ENCODE data around the gene THADA.

THADA gene

GRCh38 chr2:43349904-43350303, 245.9 kb downstream of the THADA start:
- no peak for DNase-seq (ENCODE audit: low read depth in 2 of 2)

- DNase-seq (ENCODE audit: low read depth in 2 of 2), result no peak
Observed at GRCh38 chr2:43348908-43349661, 246.8 kb downstream of the THADA start.

GRCh38 chr2:43347746-43348145, 248.1 kb downstream of the THADA start:
- no peak for DNase-seq (ENCODE audit: low read depth in 2 of 2)

GRCh38 chr2:43346602-43347567, 249.0 kb downstream of the THADA start:
- DNase-seq (ENCODE audit: low read depth in 2 of 2), result no peak

GRCh38 chr2:43345872-43346271, 250.0 kb downstream of the THADA start:
- no peak for DNase-seq (ENCODE audit: low read depth in 2 of 2)

- DNase-seq (ENCODE audit: low read depth in 2 of 2), result no peak
Observed at GRCh38 chr2:43345391-43345813, 250.4 kb downstream of the THADA start.

- DNase-seq (ENCODE audit: low read depth in 2 of 2), result no peak
Observed at GRCh38 chr2:43344868-43345373, 250.9 kb downstream of the THADA start.

- no peak for DNase-seq (ENCODE audit: low read depth in 2 of 2)
Observed at GRCh38 chr2:43343573-43344304, 252.1 kb downstream of the THADA start.

- DNase-seq (ENCODE audit: low read depth in 2 of 2), result no peak
Observed at GRCh38 chr2:43341959-43342757, 253.7 kb downstream of the THADA start.

GRCh38 chr2:43340945-43341356, 254.9 kb downstream of the THADA start:
- DNase-seq (ENCODE audit: low read depth in 2 of 2), result no peak

GRCh38 chr2:43340066-43340465, 255.8 kb downstream of the THADA start:
- no peak for DNase-seq (ENCODE audit: low read depth in 2 of 2)

GRCh38 chr2:43333656-43334144, 262.1 kb downstream of the THADA start:
- DNase-seq (ENCODE audit: low read depth in 2 of 2), result no peak

- no peak for DNase-seq (ENCODE audit: low read depth in 2 of 2)
Observed at GRCh38 chr2:43333101-43333655, 262.7 kb downstream of the THADA start.

- no peak for DNase-seq (ENCODE audit: low read depth in 2 of 2)
Observed at GRCh38 chr2:43332653-43333052, 263.2 kb downstream of the THADA start.

GRCh38 chr2:43331422-43331821, 264.4 kb downstream of the THADA start:
- no peak for DNase-seq (ENCODE audit: low read depth in 2 of 2)

- DNase-seq (ENCODE audit: low read depth in 2 of 2), result no peak
Observed at GRCh38 chr2:43329637-43330036, 266.2 kb downstream of the THADA start.

GRCh38 chr2:43328832-43329231, 267.0 kb downstream of the THADA start:
- DNase-seq (ENCODE audit: low read depth in 2 of 2), result no peak

GRCh38 chr2:43328133-43328532, 267.7 kb downstream of the THADA start:
- no peak for DNase-seq (ENCODE audit: low read depth in 2 of 2)

- no peak for DNase-seq (ENCODE audit: low read depth in 2 of 2)
Observed at GRCh38 chr2:43327119-43327518, 268.7 kb downstream of the THADA start.

GRCh38 chr2:43326101-43326825, 269.6 kb downstream of the THADA start:
- DNase-seq (ENCODE audit: low read depth in 2 of 2), result no peak

Measured in stimulated activated CD4-positive, alpha-beta T cell treated with anti-CD3 and anti-CD28 coated beads, Interleukin-15, amount 100 ng/mL, for 48 hours (primary cell).